Measurements from ENCODE around the gene ELAC1.

DNA sequence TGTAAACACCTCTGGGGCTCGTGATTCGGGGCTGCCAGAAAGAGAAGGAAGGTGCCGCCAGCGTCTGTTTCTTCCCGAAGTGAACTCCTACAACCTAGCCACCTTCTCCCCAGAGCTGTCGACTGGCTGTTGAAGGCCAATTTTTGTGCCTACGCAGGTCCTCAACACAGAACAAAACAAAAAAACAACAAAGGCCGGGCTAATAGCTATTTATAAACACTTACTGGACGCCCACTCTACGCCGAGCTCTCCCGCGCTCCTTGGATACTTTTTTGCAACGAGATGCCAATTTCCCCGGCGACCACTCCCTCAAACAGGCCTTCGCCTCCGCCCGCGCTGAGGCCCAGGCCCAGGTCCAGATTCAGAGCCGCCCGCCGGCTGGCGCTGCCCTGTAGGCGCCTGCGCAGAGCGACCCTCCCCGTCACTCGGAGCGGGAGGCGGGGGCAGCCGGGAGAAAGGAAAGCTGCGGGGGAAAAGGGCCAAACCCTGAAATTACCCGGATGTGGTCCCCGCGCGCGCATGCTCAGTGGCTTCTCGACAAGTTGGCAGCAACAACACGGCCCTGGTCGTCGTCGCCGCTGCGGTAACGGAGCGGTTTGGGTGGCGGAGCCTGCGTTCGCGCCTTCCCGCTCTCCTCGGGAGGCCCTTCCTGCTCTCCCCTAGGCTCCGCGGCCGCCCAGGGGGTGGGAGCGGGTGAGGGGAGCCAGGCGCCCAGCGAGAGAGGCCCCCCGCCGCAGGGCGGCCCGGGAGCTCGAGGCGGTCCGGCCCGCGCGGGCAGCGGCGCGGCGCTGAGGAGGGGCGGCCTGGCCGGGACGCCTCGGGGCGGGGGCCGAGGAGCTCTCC is 62.1 kb downstream of the ELAC1 start, which contains the start of gene SMAD4:
- TF ChIP-seq, protein P1, sequence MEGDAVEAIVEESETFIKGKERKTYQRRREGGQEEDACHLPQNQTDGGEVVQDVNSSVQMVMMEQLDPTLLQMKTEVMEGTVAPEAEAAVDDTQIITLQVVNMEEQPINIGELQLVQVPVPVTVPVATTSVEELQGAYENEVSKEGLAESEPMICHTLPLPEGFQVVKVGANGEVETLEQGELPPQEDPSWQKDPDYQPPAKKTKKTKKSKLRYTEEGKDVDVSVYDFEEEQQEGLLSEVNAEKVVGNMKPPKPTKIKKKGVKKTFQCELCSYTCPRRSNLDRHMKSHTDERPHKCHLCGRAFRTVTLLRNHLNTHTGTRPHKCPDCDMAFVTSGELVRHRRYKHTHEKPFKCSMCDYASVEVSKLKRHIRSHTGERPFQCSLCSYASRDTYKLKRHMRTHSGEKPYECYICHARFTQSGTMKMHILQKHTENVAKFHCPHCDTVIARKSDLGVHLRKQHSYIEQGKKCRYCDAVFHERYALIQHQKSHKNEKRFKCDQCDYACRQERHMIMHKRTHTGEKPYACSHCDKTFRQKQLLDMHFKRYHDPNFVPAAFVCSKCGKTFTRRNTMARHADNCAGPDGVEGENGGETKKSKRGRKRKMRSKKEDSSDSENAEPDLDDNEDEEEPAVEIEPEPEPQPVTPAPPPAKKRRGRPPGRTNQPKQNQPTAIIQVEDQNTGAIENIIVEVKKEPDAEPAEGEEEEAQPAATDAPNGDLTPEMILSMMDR (IDR thresholded peaks at IDR 0.05; ENCODE audit: low read length): no peak
- no peak for TF ChIP-seq EZH2 (IDR thresholded peaks at IDR 0.05; ENCODE audit: borderline replicate concordance, low read length)
